ENCODE measurements around the gene DLAT. TPM values are rescaled to one million over a fixed set of nuclear protein-coding genes. Genes with fewer than 3 reads are reported as not detected.

DLAT gene
- polyA plus RNA-seq, 2 of the 4 experiments (the other 2 are of a cell fraction): 32.5 to 42.8 TPM

DNA sequence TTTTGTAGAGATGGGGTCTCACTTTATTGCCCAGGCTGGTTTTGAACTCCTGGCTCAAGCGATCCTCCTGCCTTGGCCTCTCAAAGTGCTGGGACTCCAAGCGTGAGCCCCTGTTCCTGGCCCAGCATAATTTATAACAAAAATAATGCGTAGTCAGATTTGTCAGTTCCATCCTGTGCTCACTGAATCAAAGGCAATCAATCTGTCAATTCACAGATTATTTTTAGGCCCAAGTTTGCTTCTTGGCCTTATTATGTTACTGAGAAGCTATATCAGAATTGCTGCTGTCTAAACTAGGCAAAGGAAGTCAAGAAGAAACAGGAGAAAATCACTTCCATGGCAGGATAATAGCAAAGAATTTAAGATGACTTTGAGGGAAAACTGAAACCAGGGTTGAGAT is 8.7 kb downstream of the DLAT start:
- no peak overlapping the region for H3K4me3 ChIP-seq
- no peaks in the 10 kb centered on the region for H3K9me3 ChIP-seq
- DNase-seq (ENCODE audit: low read depth in 1 of 2, low spot score in 1 of 2): no peak
- no peaks in the 10 kb centered on the region for H3K4me1 ChIP-seq
- no peak for TF ChIP-seq HOXB5 (CRISPR knock-in tag; IDR thresholded peaks at IDR 0.05)
- no peak for TF ChIP-seq RARB (CRISPR knock-in tag; IDR thresholded peaks at IDR 0.05)
- ChIA-PET POLR2A (no interaction called here), CTCF (no interaction called here)
- no peak overlapping the region for H3K4me2 ChIP-seq
- no peak for ATAC-seq
- 89% methylated on average over 3 of the region's 3 CpGs for WGBS (ENCODE audit: missing lambda C conversion rate)
- no peak for FAIRE-seq
- no peak overlapping the region for H3K27ac ChIP-seq

GRCh38 chr11:112037527-112037926 is 12.3 kb downstream of the DLAT start:
- TF ChIP-seq POLR2A (IDR thresholded peaks at IDR 0.05; ENCODE audit: low read length) (no peak), ZSCAN20 (CRISPR knock-in tag; IDR thresholded peaks at IDR 0.05) (no peak), TP53 (CRISPR knock-in tag; IDR thresholded peaks at IDR 0.05) (no peak), NFE2L2 (conservative IDR thresholded peaks at IDR 0.05; ENCODE audit: low read length) (no peak), RAD21 (conservative IDR thresholded peaks at IDR 0.05 in 1 of 2, IDR thresholded peaks at IDR 0.05 in 1 of 2) (no peak)
- TF ChIP-seq, protein P1, sequence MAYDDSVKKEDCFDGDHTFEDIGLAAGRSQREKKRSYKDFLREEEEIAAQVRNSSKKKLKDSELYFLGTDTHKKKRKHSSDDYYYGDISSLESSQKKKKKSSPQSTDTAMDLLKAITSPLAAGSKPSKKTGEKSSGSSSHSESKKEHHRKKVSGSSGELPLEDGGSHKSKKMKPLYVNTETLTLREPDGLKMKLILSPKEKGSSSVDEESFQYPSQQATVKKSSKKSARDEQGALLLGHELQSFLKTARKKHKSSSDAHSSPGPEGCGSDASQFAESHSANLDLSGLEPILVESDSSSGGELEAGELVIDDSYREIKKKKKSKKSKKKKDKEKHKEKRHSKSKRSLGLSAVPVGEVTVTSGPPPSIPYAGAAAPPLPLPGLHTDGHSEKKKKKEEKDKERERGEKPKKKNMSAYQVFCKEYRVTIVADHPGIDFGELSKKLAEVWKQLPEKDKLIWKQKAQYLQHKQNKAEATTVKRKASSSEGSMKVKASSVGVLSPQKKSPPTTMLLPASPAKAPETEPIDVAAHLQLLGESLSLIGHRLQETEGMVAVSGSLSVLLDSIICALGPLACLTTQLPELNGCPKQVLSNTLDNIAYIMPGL (CRISPR knock-in tag; IDR thresholded peaks at IDR 0.05; ENCODE audit: borderline replicate concordance): no peak
- TF ChIP-seq, protein P2, sequence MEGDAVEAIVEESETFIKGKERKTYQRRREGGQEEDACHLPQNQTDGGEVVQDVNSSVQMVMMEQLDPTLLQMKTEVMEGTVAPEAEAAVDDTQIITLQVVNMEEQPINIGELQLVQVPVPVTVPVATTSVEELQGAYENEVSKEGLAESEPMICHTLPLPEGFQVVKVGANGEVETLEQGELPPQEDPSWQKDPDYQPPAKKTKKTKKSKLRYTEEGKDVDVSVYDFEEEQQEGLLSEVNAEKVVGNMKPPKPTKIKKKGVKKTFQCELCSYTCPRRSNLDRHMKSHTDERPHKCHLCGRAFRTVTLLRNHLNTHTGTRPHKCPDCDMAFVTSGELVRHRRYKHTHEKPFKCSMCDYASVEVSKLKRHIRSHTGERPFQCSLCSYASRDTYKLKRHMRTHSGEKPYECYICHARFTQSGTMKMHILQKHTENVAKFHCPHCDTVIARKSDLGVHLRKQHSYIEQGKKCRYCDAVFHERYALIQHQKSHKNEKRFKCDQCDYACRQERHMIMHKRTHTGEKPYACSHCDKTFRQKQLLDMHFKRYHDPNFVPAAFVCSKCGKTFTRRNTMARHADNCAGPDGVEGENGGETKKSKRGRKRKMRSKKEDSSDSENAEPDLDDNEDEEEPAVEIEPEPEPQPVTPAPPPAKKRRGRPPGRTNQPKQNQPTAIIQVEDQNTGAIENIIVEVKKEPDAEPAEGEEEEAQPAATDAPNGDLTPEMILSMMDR (IDR thresholded peaks at IDR 0.05): no peak
- peaks cover 6% of the 10 kb centered on the region; the same call in 2 of the 3 replicates for H3K4me1 ChIP-seq
- POLR2A ChIA-PET: no interaction called here
- no peak overlapping the region for H3K4me2 ChIP-seq
- no peaks in the 10 kb centered on the region for H3K9me3 ChIP-seq
- CTCF ChIA-PET: no interaction called here
- no peak overlapping the region for H3K4me3 ChIP-seq
- H3K27ac ChIP-seq: no peak overlapping the region
- no peak for FAIRE-seq
- DNase-seq (ENCODE audit: low read depth in 1 of 2, low spot score in 1 of 2): no peak
- no peak for ATAC-seq

DNA sequence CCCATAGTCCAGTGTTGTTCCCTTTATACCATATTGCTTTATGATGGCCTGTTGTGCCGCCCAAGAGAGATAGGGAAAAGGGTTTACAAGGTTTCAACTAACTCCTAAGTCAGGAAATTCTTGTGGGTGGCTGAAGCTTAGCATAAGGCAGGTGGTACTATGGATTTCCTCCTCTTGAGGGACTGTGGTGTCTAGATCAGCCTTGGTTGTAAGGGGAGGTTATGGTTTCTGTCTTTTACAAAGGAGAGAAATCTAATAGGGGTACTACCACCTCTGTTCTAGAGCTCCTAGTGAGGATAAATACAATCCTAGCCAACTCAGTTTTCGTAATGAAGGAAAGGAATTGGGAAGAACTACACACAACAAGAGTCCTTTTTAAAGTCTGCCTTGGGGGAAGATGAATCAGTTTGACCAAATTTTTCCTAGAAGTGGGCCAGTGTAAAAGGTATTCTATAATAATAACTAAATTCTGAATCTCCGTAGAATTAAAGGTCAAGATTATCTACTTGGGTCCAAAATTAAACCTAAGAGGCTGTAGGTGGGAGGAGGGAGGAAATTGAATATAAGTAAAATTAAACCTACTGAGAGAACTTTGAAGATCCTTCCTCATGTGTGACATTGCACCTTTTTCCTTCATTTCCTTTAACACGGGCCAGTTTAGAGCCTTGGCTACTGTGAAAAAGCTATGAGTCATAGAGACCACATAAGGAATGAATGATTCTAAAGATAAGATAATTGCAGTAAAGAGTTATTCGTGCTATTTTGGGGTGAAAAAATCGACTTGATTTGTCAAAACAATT is 17.2 kb downstream of the DLAT start:
- ChIA-PET CTCF (no interaction called here), POLR2A (no interaction called here)
- TF ChIP-seq HDAC2 (IDR thresholded peaks at IDR 0.05): no peak
- TF ChIP-seq NFE2L2 (conservative IDR thresholded peaks at IDR 0.05; ENCODE audit: low read length): no peak
- TF ChIP-seq TFCP2L1 (CRISPR knock-in tag; IDR thresholded peaks at IDR 0.05): no peak
- TF ChIP-seq RCOR1 (IDR thresholded peaks at IDR 0.05; ENCODE audit: low read depth, low read length): no peak
- no peak for TF ChIP-seq SREBF2 (IDR thresholded peaks at IDR 0.05)
- TF ChIP-seq CEBPB (IDR thresholded peaks at IDR 0.05): no peak
- TF ChIP-seq POLR2AphosphoS2 (conservative IDR thresholded peaks at IDR 0.05; ENCODE audit: low read length): no peak
- no peak for TF ChIP-seq REST (IDR thresholded peaks at IDR 0.05)
- TF ChIP-seq PBX3 (IDR thresholded peaks at IDR 0.05): no peak
- TF ChIP-seq EHF (CRISPR knock-in tag; IDR thresholded peaks at IDR 0.05): no peak
- TF ChIP-seq KDM5A (IDR thresholded peaks at IDR 0.05): no peak
- TF ChIP-seq ELK1 (IDR thresholded peaks at IDR 0.05; ENCODE audit: low read depth, low read length): no peak
- no peak for TF ChIP-seq HOXA7 (CRISPR knock-in tag; IDR thresholded peaks at IDR 0.05)
- TF ChIP-seq KDM1A (IDR thresholded peaks at IDR 0.05; ENCODE audit: low read depth): no peak
- no peak for TF ChIP-seq E2F6 (IDR thresholded peaks at IDR 0.05; ENCODE audit: borderline replicate concordance, low read depth)
- TF ChIP-seq GATA3 (IDR thresholded peaks at IDR 0.05; ENCODE audit: borderline replicate concordance): no peak
- no peak for TF ChIP-seq RARB (CRISPR knock-in tag; IDR thresholded peaks at IDR 0.05)

More for the DNA sequence above, 17.2 kb downstream of the DLAT start:
- Histone ChIP-seq H3K4me2 (no peak overlapping the region), H3K4me3 (no peak overlapping the region), H3K4me1 (peaks cover 8% of the 10 kb centered on the region; the same call in 2 of the 3 replicates), H3K27ac (no peak overlapping the region), H3K9me3 (no peaks in the 10 kb centered on the region)
- FAIRE-seq: no peak
- ATAC-seq: no peak
- 66% methylated on average over 6 of the region's 6 CpGs for WGBS (ENCODE audit: missing lambda C conversion rate)
- no peak for DNase-seq (ENCODE audit: low read depth in 1 of 2, low spot score in 1 of 2)

Data from A549 (cell line).